ENCODE measurements around the gene HSFX3. TPM values are rescaled to one million over a fixed set of nuclear protein-coding genes. Genes with fewer than 3 reads are reported as not detected.

Gene HSFX3
- total and polyA plus RNA-seq, 2 of the 8 experiments (the other 6 are each of a cell fraction or from before 2014, with no cell fraction given) = not detected

DNA sequence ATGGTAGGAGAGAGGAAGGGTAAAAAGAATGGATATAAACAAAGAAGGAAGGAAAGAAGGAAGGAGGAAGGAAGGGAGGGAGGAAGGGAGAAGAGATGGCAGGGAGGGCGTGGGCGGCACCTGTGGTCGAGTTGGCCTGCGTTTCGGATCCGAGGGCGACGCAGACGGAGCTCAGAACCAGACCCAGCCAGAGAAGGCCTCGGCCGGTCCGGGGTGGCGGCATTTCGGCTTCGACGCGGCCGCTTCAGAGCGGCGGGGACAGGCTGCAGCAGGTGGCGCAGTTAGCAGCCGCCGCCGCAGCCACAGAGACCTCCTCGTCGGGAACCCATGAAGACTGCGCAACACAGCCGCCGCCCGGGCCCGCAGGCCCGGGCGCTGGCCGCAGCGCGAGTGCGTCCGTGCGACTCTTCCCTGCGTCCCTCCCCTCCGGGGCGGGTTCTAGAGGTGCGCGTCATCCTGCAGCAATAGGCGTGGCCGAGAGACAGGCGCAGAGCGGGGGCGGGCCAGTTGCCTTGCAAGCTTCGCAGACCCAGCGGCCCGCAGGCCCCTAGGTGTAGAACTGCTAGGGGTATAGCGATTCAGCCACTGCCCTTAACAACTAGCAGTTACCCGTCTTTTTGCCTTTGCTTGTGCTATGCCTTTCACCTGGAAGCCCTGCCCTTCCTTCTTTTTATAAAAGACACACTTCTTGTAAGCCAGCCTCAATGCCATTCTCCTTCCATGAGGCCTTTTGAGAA lies 44.6 kb downstream of the HSFX3 start, which contains the start of gene IDS (continued):
- TF ChIP-seq HDAC6 (IDR thresholded peaks at IDR 0.05; ENCODE audit: low read depth, low read length) = no peak
- TF ChIP-seq TBP (IDR thresholded peaks at IDR 0.05; ENCODE audit: low read depth, low read length) = peak; percentile 77
- TF ChIP-seq POLR2AphosphoS5 (IDR thresholded peaks at IDR 0.05; ENCODE audit: low read depth, low read length) = peak; percentile 59; the same call in 1 of the 2 replicates
- TF ChIP-seq CBX8 (IDR thresholded peaks at IDR 0.05; ENCODE audit: borderline replicate concordance, low read depth, low read length) = no peak
- no peak for TF ChIP-seq SP4 (IDR thresholded peaks at IDR 0.05; ENCODE audit: low read length)
- TF ChIP-seq POLR2A (IDR thresholded peaks at IDR 0.05; ENCODE audit: control extremely low read depth in 1 of 2, low read depth in 2 of 2, low read length in 2 of 2) = peak; percentile 48 to 82
- no peak for TF ChIP-seq POU5F1 (IDR thresholded peaks at IDR 0.05; ENCODE audit: low read depth, low read length)
- TF ChIP-seq RXRA (IDR thresholded peaks at IDR 0.05; ENCODE audit: insufficient read depth, low read depth, low read length) = no peak
- TF ChIP-seq SIRT6 (IDR thresholded peaks at IDR 0.05; ENCODE audit: low read length) = no peak
- no peak for TF ChIP-seq RNF2 (IDR thresholded peaks at IDR 0.05; ENCODE audit: borderline replicate concordance, low read depth, low read length, missing control alignments, poor library complexity, severe bottlenecking)
- TF ChIP-seq RBBP5 (IDR thresholded peaks at IDR 0.05; ENCODE audit: borderline replicate concordance, low read depth, low read length) = no peak
- TF ChIP-seq CEBPB (IDR thresholded peaks at IDR 0.05; ENCODE audit: low read depth, low read length) = peak; percentile 27; the same call in 1 of the 2 replicates
- TF ChIP-seq EP300 (IDR thresholded peaks at IDR 0.05; ENCODE audit: borderline replicate concordance in 1 of 2, low read depth in 2 of 2, low read length in 2 of 2) = no peak
- no peak for TF ChIP-seq TCF12 (IDR thresholded peaks at IDR 0.05; ENCODE audit: low read depth, low read length)
- peak; percentile 32 for TF ChIP-seq ASH2L (IDR thresholded peaks at IDR 0.05; ENCODE audit: low read length)
- peak; percentile 89 for TF ChIP-seq TAF1 (IDR thresholded peaks at IDR 0.05; ENCODE audit: low read depth, low read length)
- no peak for TF ChIP-seq RFX5 (IDR thresholded peaks at IDR 0.05; ENCODE audit: borderline replicate concordance, low read depth, low read length)
- TF ChIP-seq NRF1 (IDR thresholded peaks at IDR 0.05; ENCODE audit: low read depth, low read length) = no peak
- TF ChIP-seq, protein P1, sequence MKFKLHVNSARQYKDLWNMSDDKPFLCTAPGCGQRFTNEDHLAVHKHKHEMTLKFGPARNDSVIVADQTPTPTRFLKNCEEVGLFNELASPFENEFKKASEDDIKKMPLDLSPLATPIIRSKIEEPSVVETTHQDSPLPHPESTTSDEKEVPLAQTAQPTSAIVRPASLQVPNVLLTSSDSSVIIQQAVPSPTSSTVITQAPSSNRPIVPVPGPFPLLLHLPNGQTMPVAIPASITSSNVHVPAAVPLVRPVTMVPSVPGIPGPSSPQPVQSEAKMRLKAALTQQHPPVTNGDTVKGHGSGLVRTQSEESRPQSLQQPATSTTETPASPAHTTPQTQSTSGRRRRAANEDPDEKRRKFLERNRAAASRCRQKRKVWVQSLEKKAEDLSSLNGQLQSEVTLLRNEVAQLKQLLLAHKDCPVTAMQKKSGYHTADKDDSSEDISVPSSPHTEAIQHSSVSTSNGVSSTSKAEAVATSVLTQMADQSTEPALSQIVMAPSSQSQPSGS (IDR thresholded peaks at IDR 0.05; ENCODE audit: low read length) = no peak
- TF ChIP-seq JUN (IDR thresholded peaks at IDR 0.05; ENCODE audit: low read depth, low read length) = no peak
- TF ChIP-seq CBX5 (IDR thresholded peaks at IDR 0.05; ENCODE audit: low read depth, low read length) = no peak
- no peak for TF ChIP-seq SIX5 (IDR thresholded peaks at IDR 0.05; ENCODE audit: low read depth, low read length)
- TF ChIP-seq KDM1A (IDR thresholded peaks at IDR 0.05; ENCODE audit: borderline replicate concordance, low read length) = no peak
- no peak for TF ChIP-seq SUZ12 (IDR thresholded peaks at IDR 0.05; ENCODE audit: low read length)
